ENCODE measurements around the gene KCNV2.

DNA sequence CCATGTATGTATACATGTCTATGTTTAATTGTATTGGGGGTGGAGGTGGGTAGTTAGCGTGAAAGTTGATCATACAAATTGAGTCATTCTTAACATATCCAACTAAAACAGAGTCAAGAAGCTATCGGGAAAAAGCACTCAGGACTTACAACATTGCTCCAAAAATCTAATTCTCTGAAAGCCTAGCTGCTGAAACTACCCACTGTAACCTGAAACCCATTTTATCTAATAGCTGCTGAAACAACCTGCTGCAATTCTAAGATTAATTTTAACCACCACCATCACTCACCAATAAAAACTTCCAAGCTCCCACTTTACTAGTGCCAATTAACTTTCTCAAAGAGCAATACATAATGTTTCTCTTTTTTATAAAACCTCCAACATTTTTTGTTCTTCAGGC lies 32.2 kb downstream of the KCNV2 start:
- TF ChIP-seq, protein P1, sequence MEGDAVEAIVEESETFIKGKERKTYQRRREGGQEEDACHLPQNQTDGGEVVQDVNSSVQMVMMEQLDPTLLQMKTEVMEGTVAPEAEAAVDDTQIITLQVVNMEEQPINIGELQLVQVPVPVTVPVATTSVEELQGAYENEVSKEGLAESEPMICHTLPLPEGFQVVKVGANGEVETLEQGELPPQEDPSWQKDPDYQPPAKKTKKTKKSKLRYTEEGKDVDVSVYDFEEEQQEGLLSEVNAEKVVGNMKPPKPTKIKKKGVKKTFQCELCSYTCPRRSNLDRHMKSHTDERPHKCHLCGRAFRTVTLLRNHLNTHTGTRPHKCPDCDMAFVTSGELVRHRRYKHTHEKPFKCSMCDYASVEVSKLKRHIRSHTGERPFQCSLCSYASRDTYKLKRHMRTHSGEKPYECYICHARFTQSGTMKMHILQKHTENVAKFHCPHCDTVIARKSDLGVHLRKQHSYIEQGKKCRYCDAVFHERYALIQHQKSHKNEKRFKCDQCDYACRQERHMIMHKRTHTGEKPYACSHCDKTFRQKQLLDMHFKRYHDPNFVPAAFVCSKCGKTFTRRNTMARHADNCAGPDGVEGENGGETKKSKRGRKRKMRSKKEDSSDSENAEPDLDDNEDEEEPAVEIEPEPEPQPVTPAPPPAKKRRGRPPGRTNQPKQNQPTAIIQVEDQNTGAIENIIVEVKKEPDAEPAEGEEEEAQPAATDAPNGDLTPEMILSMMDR (IDR thresholded peaks at IDR 0.05) = no peak
- no peak for TF ChIP-seq EP300 (IDR thresholded peaks at IDR 0.05)

Measured in sigmoid colon (tissue), 4 donors.